GM19397 (cell line): ENCODE data around the gene TSPAN4.

Experiments
- ATAC-seq: cut with Tn5 transposase; IDR thresholded peaks from one replicate; pipeline ENCODE4 v1.9.1; 2021; ENCODE audit warnings: mild to moderate bottlenecking, moderate library complexity; ENCODE audit not compliant: unreplicated experiment

The TSPAN4 gene

DNA sequence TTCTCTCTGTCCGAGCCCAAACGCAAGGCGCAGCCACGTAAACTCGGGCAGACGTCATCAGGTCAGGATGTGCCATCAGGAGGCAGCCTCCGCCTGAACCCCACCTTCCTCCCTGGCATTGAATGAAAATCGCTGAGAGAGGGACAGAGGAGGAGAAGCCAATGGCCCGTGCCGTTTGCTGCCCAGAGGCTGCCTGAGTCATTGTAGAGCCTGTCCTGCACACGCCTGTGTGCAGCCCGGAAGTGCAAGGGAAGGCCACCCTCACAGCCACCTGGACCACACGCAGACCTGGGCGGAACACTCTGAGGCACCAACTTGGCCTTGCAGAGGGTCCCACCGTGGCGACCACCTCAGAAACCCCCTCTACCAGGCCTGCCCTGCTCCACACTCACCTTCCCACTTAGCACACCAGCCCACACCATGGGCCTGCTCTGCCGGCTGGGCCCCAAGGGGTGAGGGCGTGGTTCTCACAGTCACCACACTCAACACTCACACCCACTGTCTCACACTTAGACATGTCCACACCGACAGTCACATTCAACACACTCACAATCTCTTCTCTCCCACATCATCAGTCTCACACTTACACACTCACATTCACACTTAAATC is 58.9 kb downstream of the TSPAN4 start:
- ATAC-seq = no peak

DNA sequence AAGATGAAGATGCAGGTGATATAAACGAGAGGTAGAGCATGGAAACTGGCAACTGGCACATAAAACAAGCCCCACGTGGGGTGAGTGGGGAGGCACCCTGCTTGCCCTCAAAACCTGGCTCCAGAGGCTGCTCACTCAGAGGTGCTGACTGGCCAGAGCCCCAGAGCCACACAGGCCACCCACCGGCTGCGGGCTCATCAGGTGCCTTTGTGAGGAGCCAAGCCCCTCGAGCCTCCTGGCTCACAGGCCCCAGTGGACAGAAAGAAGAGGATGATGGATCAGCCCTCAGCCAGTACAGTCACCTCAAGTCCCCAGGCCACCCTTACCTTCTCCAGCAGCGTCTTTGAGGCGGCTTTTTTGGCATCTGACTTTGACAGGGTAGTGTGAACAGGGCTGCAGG is 61.7 kb downstream of the TSPAN4 start:
- ATAC-seq = no peak

DNA sequence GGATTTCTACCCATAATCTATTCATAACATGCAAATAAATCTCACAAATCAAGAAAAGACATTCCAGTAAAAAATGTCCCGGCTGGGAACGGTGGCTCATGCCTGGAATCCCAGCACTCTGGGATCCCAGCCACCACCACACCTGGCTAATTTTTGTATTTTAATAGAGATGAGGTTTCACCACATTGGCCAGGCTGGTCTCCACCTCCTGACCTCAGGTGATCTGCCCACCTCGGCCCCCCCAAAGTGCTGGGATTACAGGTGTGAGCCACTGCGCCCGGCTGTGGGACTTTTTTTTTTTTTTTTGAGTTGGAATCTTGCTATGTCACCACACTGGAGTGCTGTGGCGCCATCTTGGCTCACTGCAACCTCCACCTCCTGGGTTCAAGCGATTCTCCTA is 63.3 kb downstream of the TSPAN4 start:
- no peak for ATAC-seq

DNA sequence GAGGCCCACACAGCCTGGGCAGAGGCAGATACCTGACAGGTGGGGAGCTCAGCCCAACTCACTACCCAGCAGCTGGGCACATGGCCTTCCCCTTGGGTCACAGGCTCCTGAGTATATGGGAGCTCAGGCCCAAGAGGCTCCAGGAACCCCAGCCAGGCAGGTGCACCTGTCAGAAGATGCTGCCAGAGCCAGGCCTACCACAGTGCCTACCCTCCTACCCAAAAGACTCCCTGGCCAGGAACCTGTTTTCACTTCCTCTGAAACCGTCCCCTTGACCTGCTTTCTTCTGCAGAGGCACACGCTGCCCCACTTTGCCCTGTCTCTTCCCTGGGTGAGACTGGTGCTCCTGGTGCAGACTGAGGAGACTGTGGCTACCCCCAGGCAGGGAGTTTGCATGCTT is 65.0 kb downstream of the TSPAN4 start:
- no peak for ATAC-seq

DNA sequence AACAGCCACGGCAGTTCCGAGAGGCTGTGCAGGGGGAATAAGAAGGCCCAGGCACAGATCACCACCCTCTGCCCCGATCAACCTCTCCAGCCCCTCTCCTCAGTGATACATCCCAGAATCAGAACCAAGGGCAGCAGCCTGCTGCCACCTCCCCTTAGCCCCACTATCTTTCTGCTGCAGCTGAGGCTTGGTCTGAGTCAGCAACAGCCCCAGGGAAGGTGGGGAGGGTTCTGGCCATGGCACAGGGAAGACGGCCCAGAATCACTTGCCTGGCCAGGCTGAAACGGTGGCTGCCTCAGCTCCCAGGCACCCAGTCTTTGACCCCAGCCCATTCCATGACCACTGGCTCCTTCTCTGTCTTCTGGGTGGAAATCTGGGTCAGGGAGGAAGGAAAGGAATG is 65.6 kb downstream of the TSPAN4 start:
- ATAC-seq = no peak

DNA sequence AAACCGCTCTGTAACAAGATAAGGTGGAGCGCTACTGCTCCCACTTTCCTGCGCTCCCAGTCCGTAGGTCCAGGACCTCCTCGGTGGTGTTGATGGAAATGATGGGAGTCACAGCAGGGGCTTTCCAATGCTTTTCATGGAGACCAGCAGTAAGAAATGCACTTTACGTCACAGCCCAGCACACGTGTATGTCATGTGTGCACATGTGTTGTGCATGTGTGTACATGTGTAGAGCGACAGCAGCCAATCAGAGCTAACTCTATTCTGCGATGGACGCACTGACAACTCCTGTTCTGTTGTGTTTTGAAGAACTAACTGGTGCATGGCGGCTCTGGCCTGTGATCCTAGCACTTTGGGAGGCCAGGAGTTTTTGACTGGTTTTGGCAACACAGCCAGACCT is 66.8 kb downstream of the TSPAN4 start:
- no peak for ATAC-seq

DNA sequence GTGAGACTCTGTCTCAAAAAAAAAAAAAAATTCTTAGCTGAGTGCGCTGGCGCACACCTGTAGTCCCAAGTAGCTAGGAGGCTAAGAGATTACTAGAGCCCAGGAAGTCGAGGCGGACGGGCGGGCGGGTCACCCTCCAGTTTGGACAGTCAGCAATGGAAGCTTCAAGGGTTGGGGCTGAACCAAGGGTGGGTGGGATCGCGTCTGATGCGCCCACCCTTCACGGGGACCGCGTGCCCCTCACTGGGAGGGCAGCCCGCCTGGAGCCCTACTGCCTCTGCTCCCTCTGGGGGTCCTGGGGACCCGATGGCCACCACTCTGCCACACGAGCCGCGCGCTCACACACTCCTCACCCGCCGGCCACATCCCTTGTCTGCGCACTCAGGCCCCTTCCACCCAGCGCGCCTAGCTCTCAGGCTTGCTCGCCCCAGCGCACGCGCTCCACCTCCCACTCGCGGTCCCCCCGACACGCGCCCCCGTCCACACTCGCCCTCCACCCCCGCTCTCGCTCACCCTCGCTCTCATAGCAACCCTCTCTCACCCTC is 67.5 kb downstream of the TSPAN4 start:
- ATAC-seq = no peak

DNA sequence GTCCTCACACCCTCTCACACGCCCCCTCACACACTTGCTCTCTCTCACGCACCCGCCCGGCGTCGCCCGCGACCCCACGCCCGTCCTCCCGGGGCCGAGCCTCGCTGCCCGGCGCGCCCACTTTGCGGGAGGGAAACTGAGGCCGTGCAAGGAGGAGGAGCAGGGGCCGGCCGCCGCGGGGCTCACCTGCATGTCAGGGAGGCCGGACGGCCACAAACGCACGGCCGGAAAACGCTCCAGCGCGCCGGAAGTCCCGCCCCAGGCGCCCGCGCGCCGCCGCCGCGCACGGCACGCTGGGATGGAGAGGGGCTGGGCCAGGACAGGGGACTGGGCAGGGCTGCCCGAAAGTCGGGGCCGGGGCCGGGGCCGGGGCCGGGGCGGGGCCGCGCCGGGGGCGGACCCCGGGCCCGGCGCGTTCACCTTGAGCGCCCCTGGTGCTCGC is 68.0 kb downstream of the TSPAN4 start, which contains the start of gene CHID1:
Gene CHID1, minus strand, starts transcription at position 222 of the 442 bp plus-strand sequence. CDS start 5,994 bp downstream, outside the sequence.
- ATAC-seq = peak; percentile 85

DNA sequence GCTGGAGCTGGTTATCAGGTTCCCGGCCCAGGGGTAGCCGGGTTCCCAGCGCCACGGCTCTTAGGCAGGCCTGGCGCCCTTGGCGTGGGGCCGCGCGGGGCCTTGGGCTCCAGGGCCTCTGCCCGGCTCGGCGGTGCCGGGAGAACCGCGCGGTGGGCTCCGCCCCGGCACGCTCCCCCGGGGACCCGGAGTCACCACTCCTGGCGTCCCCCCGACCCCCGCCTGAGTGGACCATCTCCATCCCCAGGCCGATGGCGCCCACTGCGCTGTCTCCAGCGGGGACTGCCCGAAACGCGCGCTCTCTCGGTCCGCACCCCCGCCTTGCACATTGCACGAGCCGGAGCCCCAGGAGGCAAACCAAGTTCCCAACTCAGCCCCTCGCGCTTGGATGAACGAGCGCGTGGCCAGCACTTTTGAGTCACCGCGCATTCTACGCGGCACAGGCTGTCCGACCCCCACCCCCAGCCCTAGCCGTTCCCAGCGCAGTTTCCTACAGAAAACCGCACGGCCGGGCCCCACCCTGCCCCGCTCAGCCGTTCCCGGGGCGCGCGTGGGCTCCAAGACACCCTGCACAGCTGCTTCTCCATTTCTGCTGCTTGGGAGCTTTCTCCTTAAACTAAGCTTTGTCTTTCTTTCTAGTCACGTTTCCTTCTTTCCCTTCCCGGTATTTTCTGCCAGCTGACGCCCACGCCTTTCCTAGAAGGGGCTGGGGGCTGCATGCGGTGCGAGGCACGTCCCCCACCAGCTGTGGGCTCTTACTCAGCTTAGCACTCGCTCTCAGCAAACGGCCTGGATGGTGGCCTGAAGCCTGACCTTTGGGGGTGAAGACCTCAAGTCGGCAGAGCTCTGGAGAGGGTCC is 68.6 kb downstream of the TSPAN4 start:
- peak; percentile 40 for ATAC-seq

DNA sequence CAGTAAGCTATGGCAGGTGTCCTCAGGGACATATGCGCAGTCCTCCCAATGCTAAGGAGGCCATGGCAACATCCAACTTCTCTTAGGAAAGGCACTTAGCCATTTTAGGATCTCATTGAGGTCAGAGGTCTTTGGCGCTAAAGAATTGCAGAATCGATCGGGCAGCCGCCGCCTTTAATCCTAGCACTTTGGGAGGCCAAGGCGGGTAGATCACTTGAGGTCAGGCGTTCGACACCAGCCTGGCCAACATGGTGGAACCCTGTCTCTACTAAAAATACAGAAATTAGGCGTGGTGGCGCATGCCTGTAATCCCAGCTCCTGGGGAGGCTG is 69.2 kb downstream of the TSPAN4 start:
- ATAC-seq = no peak

DNA sequence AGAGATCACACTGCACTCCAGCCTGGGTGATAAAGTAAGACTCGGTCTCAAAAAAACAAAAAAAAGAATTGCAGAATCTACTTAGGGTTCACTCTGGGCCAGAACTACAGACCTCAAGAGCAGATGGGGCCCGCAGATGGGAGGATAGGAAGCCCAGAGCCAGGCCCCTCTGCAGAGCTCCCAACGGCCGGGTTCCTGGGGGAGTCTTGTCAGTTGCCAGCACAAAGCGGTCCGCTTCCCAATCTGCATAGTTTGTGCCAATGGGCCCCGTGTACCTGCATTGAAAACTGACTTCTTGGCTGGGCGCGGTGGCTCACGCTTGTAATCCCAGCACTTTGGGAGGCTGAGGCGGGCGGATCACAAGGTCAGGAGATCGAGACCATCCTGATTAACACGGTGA is 69.6 kb downstream of the TSPAN4 start:
- no peak for ATAC-seq

DNA sequence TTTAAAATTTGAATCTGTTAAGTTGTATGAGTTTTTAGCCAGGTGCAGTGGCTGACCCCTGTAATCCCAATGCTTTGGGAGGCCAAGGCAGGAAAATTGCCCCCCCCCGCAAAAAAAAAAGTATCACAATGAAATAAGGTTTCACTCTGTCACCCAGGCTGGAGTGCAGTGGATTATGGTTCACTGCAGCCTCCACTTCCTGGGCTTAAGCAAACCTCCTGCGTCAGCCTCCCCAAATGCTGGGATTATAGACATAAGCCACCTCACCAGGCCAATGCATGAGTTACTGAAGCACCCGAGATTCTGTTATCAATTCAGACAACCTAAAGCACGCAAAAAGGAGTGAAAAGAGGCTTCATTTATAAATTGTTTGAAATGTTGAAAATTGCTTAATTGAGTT is 70.4 kb downstream of the TSPAN4 start:
- ATAC-seq = no peak

DNA sequence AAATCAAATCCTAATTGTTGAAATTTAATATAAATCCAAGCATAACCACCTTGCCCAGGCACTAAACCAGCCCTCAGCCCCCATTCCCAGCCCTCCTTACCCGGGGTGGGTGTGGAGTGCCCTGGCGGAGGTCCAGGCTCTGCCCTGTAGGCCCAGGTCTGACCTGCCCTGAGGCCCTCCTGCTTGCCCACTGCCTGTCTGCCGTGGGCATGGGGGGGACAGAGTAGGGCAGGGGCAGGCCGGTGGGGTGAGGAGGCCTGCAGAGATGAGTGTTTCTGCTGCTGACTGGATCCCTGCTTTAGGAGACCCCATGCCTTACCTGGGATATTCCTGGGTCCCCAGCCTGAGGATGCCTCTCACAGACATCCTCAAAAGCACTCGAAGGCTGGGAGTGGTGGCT is 71.6 kb downstream of the TSPAN4 start:
- no peak for ATAC-seq

DNA sequence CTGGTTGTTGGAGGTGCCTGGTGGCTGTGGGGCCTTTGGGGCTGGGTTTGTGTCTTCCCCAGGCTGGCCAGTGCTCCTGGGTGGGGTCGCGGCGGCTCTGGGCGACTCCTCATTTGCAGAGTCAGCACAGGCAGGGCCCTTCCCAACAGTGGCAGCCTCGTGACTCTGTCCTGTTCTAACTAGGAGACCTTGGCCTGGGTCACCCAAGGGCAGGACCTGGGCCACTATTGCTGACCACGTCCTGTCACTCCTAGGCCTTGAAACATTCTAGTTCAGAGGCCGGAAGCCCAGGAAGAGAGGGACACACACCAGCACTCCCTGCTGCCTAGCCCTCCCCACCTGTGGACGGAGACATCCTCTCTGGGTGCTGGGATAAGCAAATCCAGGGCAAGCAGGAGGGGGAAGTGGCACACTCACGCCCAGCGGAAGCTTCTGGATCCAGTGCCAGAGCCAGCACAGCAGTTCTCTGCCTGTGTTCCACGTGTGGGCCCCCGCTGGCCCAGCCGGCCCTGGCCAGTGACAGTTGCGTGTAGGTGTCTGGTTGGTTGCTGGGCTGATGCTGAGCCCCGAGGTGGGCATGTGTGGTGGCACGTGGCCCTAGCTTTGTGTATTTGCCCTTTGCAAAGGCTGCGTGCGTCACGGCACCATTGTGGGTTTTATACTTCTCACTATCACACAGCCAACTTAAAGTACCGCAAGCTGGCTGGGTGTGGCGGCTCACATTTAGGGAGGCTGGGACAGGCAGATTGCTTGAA is 72.3 kb downstream of the TSPAN4 start:
- no peak for ATAC-seq
